Activated gamma-delta T cell treated with Interleukin-2 at 50 U/mL for 16 hours (primary cell): ENCODE measurements around the gene SVEP1.

ENCODE experiments used
- DNase-seq: peaks from one replicate; pipeline ENCODE4 v3.0.0-alpha.2; 2020

The SVEP1 gene

DNA sequence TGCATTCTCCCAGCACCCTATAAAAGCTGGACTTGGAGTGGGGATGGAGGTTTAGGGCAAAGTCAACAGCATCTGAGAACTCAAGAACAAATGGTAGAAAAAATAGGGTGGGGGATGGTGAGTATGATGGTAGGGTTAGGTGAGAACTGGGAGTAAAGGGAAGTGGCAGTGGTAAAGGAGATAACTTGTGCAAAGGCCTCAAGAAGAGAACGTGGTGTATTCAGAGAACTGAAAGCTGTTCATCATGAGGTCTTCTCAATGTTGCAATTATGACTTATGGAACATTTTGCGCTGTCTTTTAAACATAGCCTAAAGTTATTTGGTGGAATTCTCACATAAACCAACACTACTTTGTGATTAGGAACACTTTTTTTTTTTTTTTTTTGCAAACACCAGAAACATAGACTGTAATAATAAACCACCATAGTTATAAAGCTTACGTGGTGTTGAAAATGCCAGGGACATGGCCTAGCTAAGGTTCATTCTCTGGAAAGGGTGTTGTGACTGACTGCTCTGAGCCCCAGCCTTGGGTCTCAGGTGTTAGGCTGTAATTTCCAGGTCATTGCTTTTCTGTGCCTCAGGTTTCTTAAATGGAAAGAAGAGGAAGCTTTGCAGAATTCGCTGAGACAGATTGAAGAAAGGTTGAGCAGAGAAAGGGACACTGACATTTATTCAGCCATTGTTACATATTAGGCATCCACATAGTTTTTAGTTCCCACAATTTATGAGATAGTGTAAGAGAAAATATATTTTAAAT lies 222.7 kb downstream of the SVEP1 start:
- DNase-seq, result no peak

DNA sequence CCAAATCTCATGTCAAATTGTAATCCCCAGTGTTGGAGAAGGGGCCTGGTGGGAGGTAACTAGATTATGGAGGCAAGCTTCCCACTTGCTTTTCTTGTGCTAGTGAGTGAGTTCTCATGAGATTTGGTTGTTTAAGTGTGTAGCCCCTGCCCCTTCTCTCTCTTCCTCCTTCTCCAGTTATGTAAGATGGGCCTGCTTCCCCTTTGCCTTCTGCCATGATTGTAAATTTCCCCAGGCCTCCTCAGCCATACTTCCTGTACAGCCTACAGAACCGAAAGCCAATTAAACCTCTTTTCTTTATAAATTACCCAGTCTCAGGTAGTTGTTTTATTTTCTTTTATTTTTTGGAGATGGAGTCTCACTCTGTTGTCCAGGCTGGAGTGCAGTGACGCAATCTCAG lies 223.6 kb downstream of the SVEP1 start:
- DNase-seq, result no peak

DNA sequence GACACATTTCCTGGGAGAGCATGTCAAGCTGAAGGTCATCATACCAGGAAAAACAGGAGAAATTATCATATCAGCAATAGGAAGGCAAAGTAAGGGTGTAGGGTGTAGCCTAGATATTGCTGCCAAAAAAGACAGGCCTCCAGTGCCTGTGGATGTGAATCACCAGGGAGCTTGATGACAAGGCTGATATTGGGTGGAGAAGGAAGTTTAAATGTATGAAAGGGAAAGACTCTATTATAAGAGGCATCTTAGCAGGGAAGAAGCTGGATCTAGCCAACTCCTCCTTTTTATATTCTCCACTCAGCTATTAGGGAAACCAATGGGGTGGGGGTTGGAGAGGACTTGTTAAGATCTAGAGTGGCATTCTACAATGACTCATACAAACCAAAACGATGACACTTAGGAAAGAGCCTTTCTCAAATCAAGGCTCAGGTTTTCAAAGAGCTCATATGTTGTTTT lies 228.5 kb downstream of the SVEP1 start:
- no peak for DNase-seq

DNA sequence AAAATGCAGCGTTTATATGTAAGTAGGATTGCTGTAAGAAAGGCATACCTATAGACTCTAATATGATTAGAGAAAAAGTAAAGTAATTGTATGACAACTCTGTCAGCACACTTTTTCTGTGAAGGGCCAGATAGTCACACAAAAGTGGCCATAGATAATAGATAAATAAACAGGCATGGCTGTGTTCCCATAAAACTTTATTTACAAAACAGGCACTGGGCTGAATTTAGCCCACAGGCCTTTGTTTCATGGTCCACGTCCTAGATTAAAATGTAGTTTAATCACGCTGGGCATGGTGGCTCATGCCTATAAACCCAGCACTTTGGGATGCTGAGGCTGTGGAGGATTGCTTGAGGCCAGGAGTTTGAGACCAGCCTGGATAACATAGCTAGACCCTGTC lies 233.2 kb downstream of the SVEP1 start:
- DNase-seq, result no peak

DNA sequence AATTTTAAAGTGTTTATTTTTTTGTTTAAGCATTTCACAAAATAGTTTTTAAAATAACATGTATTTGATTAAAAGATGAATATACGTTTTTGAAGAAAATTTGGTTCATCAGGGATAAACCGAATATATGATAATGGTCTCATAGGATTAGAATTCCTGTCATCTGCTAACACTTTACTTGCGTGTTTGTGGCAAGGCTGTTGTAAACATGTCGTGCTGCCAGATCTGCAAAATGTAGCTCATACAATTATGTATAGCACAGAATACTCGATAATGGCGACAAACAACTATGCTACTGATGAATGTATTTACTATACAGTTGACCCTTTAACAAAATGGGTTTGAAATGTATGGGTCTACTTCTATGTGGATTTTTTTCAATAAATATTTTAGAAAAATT lies 234.7 kb downstream of the SVEP1 start:
- DNase-seq, result no peak

DNA sequence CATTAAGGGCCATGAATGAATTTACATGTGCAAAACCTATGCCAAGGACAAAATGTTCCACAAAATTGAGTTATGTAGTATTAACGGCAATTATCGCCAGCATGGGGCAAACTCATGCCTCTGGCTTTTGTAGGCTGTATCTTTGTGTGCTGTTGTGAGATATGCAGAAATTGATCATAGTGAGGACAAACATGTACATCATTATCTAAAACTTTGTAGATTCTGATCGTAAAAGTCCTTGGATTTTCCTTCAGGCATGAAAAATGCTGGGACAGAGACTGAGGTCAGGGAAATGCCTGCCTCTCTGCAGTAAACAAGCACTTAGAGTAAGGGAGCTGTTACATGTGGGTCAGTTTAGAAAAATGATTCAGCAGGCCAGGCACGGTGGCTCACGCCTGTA lies 236.0 kb downstream of the SVEP1 start:
- DNase-seq, result no peak

DNA sequence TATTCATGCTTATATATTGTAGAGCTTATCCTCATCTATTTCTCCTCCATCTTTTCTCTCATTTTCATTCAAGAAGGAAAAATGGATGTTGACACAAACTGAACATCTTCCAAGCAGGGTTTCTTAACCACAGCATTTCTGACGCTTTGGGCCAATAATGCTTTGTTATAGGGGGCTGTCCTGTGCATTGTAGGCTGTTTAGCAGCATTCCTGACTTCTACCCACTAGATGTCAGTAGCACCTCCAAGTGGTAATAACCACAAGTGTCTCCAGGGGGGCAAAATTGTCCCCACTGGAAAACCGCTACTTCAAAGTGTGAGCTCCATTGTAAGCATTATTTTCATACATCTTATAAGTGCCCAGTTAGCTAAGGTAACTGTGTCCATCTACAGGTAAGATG lies 239.2 kb downstream of the SVEP1 start:
- no peak for DNase-seq

DNA sequence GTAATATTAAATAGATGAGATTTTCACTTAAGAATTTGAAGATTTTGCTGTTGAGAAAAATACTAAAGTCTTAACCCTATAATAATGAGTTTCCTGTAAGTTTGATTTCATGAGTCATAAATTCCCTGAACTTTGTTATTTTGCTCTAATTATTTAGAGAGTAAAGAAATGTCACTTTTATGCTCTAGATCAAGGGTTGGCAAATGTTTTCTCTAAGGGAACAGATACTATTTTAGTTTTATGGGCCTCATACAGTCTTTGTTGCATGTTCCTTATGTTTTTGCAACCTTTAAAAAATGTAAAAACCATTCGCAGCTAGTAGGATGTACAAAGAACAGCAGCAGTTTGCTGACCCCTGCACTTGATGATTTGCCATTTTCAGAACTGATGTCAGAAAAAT lies 241.4 kb downstream of the SVEP1 start:
- no peak for DNase-seq

DNA sequence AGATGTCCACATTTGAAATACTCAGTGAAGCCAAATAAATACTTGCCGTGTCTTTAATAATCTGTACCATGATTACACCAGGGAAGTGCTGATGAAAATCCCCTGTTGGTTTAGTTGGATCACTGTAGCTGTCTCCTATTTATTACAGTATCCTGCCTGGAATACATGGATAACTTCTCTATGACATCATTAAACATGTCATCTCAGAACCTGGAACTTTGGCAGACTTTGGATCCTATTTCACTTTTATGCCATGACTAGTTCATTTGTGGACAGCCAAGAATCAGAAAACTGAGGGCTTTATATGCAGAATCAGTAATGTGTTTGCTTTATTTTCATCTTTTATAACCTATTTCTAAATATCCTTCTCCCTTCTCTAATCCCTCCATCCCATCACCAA lies 241.8 kb downstream of the SVEP1 start, which contains the start of gene TXNDC8:
TSS of gene TXNDC8 (minus strand) at position 137 of the 400 bp plus-strand sequence.
- DNase-seq, result no peak

DNA sequence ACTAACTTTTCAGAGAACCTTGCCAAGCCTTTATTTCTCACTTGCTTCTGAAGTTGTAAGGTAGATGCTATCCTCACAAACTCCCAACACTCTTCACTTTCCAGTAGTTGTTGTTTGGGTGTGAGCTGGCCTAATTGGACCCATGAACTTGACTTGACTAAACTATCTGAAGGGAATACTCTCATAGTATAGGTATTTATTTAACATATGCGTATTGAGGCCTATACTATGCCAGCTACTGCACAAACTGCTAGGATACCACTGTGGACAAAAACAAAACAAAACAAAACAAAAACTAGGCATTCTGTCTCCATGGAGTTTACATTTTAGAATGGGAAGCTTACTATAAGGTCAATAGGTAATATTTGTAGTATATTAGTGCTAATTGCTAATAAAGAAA lies 243.2 kb downstream of the SVEP1 start:
- DNase-seq, result no peak

DNA sequence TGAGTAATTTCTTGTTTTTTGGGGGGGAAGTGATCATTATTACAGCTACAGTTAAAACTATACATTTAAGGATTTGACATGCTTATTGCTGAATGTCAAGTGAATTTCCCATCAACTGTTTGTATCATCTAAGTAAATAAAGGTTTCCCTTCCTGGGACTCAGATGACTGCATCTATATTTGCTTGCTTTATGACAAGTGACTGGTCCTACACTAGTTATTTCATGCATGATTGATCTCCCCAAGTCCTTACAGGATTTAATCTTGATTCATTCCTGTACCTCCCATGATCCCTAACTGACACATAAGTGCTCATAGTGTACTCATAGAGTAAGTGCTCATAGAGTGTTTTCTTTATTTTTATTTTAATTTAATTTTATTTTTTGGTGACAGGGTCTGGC lies 244.7 kb downstream of the SVEP1 start:
- no peak for DNase-seq

DNA sequence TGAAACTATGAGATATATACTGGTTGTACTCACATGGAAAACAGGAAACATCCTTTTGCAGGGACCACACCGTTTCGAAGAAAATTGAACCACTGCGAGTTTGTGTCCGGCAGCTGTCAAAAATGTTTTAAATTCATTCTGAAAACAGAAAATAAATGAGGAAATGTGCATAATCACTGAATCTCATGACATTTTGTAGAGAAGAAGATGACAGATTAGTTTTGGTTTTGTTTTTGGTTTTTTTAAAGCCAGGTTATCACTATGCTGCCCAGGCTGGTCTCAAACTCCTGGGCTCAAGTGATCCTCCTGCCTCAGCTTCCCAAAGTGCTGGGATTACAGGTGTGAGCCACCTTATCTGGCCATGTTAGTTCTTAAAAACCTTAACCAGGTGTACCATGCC lies 245.4 kb downstream of the SVEP1 start:
- no peak for DNase-seq

DNA sequence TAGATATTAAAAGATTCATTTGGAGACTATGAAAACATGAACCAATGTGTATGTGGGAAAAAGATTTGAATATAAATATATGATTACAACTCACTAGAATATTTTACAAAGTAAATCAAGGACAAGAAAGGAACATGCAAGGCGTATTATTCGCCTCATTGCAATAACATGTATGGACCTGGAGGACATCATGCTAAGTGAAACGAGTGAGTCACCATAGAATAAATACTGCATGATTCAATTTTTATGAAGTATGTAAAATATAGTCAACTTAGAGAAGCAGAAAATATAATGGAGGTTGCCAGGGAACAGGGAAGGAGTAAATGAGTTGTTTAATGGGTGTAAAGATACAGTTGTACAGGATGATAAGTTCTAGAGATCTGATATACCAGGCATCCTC lies 246.8 kb downstream of the SVEP1 start:
- DNase-seq, result no peak

DNA sequence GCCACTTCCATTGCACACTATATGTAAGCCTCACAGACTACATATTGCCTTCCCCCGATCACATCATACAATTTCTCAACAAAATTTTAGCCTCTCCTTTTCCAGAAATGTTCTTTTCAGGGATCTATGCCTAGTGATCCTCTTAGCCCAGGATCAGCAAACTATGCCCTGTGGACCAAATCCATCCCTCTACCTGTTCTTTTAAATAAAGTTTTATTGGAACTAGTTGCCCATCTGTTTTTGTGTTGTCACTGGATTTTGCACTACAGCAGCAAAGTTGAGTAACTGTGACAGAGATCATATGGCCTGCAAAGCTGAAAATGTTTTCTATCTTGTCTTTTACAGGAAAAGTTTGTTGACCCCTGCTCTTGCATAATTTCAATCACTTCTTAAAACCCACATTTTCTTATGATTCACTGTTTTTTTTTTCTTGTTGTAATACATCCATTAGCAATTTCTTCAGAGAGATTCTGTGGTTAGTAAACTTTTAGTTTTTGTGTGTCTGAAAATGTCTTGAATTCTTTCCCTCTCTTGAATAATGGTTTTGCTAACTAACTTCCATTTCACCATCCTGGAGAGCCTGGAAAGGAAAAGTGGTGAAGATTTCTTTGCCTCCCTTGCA lies 248.9 kb downstream of the SVEP1 start:
- DNase-seq, result no peak

DNA sequence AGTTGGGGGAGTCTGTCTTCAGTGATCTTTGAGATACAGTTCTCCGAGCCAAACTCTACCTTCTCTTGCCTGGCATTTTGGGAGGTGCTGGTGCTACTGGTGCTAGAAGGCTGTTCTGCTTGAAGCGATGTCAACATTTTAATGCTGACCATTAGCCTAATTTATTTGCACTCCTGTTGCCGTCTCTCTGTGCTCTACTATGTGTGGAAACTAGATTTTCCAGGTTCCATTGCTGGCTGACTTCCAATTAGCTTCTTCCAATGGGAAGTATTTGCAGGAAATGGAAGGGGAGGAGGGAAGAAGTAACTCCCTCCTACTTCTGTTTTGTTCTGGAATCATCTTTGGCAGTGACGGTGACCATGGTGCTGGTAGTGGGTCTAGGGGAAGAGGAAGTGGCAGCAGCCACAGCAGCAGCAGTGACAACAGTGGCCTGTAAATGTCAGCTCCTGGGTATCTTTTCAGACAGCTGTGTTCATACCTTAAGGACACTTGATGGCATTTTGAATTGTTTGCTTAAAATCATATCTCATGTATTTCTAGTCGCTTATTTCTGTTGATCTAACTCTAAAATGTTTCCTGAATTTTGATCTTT lies 249.8 kb downstream of the SVEP1 start:
- DNase-seq, result no peak

DNA sequence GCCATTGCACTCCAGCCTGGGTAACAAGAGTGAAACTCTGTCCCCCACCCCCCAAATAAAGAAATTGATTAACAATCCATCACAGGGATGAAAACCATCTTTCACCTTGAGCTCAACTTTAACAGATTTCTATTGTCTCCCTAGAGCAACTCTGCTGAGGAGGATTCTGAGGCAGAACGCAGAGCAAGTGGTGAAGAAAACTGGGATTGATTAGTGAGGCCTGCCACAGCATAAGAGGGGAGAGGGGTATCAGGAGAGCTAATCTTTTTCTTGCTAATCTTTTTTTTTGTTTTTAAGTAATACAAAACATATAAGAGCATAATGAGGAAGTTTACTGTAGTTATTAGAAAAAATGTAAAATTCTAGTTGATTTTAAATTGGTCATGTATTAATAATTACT lies 250.8 kb downstream of the SVEP1 start:
- DNase-seq, result no peak

DNA sequence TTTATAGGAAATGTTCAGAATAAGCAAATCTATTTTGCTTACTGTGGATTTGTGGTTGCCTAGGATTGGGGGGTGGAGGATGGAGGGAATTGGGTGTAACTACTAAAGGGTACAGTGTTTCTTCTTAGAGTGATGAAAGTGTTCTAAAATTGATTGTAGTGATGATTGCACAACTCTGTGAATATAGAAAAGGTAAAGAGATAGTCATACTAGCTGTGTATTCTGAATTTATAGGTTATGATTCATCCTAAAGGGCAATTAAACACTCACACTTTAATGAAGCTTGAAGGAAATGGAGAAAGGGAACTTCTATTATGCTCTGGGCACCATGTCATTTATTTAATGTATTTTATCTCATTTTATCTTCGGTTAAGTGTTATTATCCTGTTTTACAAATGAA lies 251.8 kb downstream of the SVEP1 start:
- no peak for DNase-seq

DNA sequence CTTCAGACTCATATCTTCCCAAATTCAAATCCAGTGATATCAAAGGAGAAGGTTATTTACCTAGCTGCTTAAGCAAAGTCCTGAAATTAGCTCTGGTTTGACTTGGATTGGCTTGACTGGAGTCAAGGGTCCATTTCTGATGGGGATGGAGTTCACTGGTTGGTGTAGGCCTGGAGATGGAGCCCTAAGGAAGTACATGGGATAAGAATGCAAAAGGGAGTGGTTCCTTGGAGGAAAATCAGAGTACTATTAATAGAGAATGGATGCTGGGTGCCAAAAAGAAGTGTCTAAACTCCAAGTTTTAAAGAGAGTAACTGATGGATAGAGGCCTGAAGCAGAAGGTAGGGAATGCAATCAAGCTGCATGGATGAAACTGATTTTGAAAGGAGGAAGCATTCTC lies 255.7 kb downstream of the SVEP1 start:
- DNase-seq, result no peak

DNA sequence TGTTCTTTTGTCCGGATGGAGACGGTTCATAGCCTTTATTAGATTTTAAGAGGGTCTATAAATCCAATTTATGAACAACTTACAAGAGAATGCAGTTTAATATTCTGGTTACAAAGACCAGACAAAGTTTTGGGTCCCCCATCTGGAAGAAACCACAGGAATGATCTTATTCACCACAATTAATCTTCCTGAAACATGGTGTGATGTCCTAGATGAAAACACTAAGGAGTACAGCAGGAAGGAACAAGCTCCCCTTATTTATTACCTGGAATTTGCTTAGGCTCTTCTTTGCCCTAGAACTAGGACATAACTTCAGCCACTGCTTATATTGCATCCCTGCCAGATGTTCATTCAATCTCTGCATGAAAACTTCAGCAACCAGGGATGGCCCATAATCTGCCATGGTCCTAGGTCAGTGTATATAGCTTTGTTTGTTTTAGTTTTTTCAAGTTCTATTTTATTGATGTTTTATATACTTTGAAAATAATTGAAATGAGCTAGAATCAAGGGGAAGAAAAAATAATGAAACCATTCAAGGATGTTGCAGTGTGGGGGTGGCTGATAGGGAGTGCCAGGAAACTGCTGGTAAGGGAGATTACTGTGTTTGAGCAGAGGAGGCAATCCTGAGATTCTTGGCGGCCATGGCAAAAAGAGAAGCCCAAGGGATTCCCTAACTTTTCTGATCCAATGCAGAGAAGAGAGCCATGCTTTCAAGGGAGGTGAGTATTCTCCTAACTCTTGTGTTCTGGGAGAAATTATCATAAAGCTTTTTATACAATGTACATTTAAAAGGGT lies 258.7 kb downstream of the SVEP1 start:
- DNase-seq, result no peak

DNA sequence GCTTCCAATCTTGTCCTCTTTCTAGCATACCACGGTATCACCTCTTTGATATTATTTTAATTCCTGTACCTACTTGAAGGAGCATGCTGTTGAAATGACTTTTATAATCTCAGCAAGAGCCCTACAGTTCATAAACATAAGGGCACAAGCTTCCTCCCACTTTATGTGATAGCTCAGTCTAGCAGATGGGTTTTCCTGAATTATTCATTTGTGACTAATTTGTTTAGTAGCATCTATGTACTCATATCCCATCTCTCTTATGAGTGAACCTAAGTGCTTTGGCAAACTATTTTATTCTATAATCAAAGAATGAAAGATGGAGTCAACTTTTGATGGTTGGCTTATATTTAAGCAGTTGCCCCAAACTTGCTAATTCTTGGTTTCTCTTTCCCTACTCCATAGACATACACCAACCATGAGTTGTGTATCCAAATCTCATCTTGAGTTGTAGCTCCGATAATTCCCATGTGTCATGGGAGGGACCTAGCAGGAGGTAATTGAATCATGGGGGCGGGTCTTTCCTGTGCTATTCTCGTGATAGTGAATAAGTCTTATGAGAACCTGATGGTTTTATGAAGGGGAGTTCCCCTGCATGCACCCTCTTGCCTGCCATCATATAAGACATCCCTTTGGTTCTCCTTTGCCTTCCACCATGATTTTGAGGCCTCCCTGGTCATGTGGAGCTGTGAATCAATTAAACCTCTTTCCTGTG lies 259.6 kb downstream of the SVEP1 start:
- no peak for DNase-seq

DNA sequence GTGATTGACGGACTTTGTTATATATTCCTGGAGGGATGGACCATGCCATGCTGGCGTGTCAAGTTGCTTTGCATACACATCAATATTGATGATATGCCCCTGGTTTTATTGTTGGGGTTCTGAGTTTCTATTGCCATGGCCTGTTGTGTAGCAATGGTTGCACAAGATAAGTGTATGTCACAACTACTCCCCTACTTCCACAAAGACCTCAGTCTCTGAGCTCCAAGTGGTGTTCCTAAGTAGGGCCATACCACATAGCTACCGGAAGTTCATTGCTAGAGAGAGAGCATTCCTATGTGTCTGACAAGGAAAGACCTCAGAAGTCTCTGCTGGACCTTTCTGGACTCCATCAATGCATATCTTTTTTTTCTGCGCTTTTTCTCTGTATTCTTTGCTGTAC lies 261.6 kb downstream of the SVEP1 start:
- DNase-seq, result no peak

DNA sequence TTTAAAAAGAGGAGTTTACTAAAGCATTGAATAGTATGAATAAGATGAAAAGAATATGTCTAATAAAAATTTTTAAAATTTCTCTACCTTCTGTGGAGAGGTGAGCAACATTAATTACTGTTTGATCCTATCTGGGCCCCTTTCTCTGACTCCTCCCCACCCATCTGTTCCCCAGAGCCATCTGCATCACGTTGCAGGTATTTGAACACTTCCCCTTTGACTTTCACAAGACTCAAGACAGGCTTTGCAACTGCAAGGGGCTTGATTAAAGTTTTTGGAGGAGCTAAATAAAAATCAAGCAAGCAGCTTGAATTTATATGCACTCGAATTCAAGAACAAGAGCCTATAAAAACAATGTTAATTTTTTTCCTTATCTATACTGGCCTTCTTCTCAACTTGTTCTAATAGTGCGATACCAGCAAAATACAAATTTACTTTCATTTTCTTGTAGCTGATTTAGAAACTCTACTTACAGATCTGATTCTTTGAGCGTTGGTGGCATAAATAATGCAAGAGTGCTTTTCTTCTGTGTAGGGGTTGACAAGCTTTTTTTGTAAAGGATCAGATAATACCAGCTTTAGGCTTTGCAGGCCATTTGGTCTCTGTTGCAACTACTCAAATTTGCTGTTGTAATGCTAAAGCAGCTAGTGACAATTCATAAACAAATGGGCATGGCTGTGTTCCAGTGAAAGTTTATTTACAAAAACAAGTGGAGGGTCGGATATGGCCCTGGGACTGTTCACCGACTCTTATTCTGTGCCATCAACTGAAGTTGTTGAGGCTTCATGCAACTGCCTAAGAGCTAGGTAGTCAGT lies 263.1 kb downstream of the SVEP1 start:
- DNase-seq, result no peak
